GM12892 (cell line): ENCODE data around the gene PIRT.

Source experiments
- POLR2A ChIP-seq: IDR thresholded peaks from 2 replicates; pipeline ENCODE4 v1.6.1; 2011; ENCODE audit warnings: low read depth, low read length, control low read depth
- POLR2AphosphoS5 ChIP-seq: IDR thresholded peaks from 2 replicates; pipeline ENCODE4 v1.6.1; 2011; ENCODE audit warnings: low read depth, low read length, control low read depth

- TF ChIP-seq POLR2A (no peak), POLR2AphosphoS5 (no peak)
These were observed 1.7 kb downstream of the PIRT start for GRCh38 chr17:10836145-10836544.
